Measurements from ENCODE around the gene ZNF148.
"Not testable (repeated sequence)": the region's sequence is repeated elsewhere in the genome, so short reads cannot be mapped to it uniquely, and the experiment has no call there.

Gene ZNF148

GRCh38 chr3:125403789-125404188 lies 28.7 kb upstream of the ZNF148 start:
- TF ChIP-seq CTCF (IDR thresholded peaks at IDR 0.05; ENCODE audit: insufficient read depth, low read depth, low read length, missing control alignments) = no peak
- H3K4me3 ChIP-seq (ENCODE audit: low read length) = no peak overlapping the region
- no peak for DNase-seq (ENCODE audit: low read depth)

- H3K4me3 ChIP-seq (ENCODE audit: low read length) = no peak overlapping the region
- TF ChIP-seq CTCF (IDR thresholded peaks at IDR 0.05; ENCODE audit: insufficient read depth, low read depth, low read length, missing control alignments) = no peak
- no peak for DNase-seq (ENCODE audit: low read depth)
Observed at GRCh38 chr3:125402639-125403038, 27.5 kb upstream of the ZNF148 start.

DNA sequence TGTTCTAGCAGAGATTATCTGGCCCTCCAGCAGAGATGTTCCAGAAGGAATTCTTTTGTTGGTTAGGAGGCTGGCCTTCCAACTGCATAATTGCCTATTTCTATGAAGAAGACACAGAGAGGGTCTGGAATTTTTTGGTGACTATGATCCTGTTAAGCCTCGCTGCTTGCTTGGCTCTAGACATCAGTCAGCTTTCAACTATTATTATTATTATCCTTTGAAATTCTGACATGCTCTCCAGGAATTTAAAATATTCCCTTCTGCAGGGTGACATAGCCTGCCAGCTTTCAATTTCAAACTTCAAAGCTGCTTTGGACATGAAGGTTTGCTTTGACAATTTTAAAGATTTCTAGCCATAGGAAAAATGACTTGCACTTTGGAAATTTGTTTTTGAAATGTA lies 26.3 kb upstream of the ZNF148 start:
- H3K4me3 ChIP-seq (ENCODE audit: low read length) = no peak overlapping the region
- no peak for TF ChIP-seq CTCF (IDR thresholded peaks at IDR 0.05; ENCODE audit: insufficient read depth, low read depth, low read length, missing control alignments)
- no peak for DNase-seq (ENCODE audit: low read depth)

DNA sequence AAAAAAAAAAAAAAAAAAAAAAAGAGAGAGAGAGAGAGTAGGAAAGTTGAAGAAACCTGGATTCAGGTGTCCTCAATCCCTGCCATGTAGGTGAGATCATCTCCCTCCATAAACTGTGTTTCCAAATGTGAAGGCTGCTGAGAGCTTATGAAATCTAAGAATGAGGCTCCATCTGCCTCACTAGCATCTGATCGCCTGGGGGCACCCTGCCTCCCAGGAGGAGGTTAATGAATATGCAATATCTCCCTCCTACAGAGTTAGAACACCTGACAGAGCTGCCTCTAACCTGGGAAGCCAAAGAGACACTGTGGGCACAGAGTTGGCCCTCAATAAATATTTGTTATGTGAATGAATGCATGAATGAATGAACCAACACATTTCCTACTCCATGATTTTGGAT lies 23.8 kb upstream of the ZNF148 start:
- H3K4me3 ChIP-seq (ENCODE audit: low read length) = no peak overlapping the region

DNA sequence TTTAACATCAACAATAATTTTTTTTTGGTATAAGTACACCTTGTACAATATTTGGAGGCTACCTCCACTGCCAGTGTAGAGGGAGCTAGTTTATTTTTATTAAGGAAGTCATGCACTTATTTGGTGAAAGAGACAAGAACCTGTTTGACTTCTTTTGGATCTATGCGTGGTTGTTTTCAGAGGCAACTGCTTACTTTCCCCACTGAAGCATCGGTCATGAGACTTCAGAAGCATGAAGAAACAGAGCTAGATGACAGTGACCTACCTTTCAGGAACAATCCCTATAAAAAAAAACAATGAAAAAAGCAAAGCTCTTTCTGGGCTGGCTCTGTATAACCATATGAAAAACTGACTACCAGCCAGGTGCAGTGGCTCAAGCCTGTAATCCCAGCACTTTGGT lies 20.0 kb upstream of the ZNF148 start:
- TF ChIP-seq CTCF (IDR thresholded peaks at IDR 0.05; ENCODE audit: insufficient read depth, low read depth, low read length, missing control alignments) = no peak
- H3K4me3 ChIP-seq (ENCODE audit: low read length) = no peak overlapping the region
- peak; percentile 78 for DNase-seq (ENCODE audit: low read depth)

More for the DNA sequence above, 23.8 kb upstream of the ZNF148 start:
- TF ChIP-seq CTCF (IDR thresholded peaks at IDR 0.05; ENCODE audit: insufficient read depth, low read depth, low read length, missing control alignments) = no peak
- DNase-seq (ENCODE audit: low read depth) = peak; percentile 51

DNA sequence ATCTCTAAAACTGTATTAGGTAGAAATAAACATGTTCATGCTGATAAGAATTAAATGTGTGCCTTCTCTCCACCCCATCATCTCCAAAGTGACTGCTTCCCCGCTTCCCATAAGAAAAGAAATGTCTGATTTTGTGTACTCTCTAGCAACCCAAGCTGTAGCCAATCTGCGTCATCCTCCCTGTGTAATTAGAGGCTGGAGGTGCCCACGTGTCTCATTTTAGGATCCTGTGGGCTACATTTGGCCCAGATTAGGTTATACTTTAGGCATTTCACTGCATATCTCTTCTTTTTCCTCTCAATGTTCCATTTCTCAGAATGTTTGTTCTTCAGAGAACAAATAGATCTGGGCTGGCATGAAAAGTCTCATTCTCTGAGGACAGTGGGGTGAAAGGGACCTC lies 19.3 kb upstream of the ZNF148 start:
- DNase-seq (ENCODE audit: low read depth) = no peak
- no peak overlapping the region for H3K4me3 ChIP-seq (ENCODE audit: low read length)
- no peak for TF ChIP-seq CTCF (IDR thresholded peaks at IDR 0.05; ENCODE audit: insufficient read depth, low read depth, low read length, missing control alignments)

DNA sequence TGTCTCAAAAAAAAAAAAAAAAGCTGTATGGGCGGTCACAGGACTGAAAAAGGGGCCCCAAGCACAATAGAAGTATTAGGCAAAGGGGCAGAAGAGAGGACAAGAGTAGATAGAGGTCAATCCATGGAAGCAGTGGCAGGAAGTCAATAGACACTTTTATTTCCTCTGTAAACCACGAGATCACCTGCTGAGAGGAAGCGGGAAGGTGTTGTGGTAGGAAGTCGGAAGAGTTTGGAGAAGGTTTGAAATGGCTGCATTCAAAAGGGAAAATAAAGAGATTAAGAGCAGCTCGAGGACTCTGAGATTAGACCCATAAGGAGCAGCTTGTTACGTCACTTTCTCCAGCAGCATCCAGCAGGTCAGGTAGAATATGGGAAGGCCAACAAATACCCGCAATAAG lies 14.2 kb upstream of the ZNF148 start:
- DNase-seq (ENCODE audit: low read depth) = no peak
- no peak for TF ChIP-seq CTCF (IDR thresholded peaks at IDR 0.05; ENCODE audit: insufficient read depth, low read depth, low read length, missing control alignments)
- H3K4me3 ChIP-seq (ENCODE audit: low read length) = no peak overlapping the region

- H3K4me3 ChIP-seq (ENCODE audit: low read length); DNase-seq (ENCODE audit: low read depth): not testable (repeated sequence)
Observed at GRCh38 chr3:125388369-125388768, 13.2 kb upstream of the ZNF148 start.
